Endodermal cell (in vitro differentiated cells): Measurements from ENCODE around the gene SLC16A4. TPM values are rescaled to one million over a fixed set of nuclear protein-coding genes. Genes with fewer than 3 reads are reported as not detected.

Experiments used
- DNase-seq: peaks from one replicate; pipeline ENCODE4 v3.0.0-alpha.2; 2017
- H3K27ac ChIP-seq: 2 replicates; pipeline ENCODE4 v1.5.1; 2013; ENCODE audit warnings: mild to moderate bottlenecking, low read depth, low read length, moderate library complexity
- H3K27me3 ChIP-seq: 2 replicates; pipeline ENCODE4 v1.6.1; 2013; ENCODE audit warnings: mild to moderate bottlenecking, low read length, moderate library complexity; ENCODE audit not compliant: insufficient read depth, control insufficient read depth, poor library complexity, severe bottlenecking
- H3K36me3 ChIP-seq: 2 replicates; pipeline ENCODE4 v1.7.0; 2013; ENCODE audit warnings: mild to moderate bottlenecking, low read length, moderate library complexity; ENCODE audit not compliant: control insufficient read depth, insufficient read depth
- H3K4me1 ChIP-seq: one replicate; pipeline ENCODE4 v1.7.0; 2013; ENCODE audit warnings: low read length; ENCODE audit not compliant: control insufficient read depth, insufficient read depth
- H3K4me3 ChIP-seq: 2 replicates; pipeline ENCODE4 v1.5.1; 2013; ENCODE audit warnings: mild to moderate bottlenecking, low read length, moderate library complexity
- H3K9ac ChIP-seq: 2 replicates; pipeline ENCODE4 v1.6.1; 2013; ENCODE audit warnings: mild to moderate bottlenecking, low read length, moderate library complexity; ENCODE audit not compliant: poor library complexity, severe bottlenecking; ENCODE audit errors: extremely low read depth
- H3K9me3 ChIP-seq: 2 replicates; pipeline ENCODE4 v1.6.1; 2013; ENCODE audit warnings: mild to moderate bottlenecking, low read length, moderate library complexity; ENCODE audit not compliant: control insufficient read depth
- H3K27ac Mint-ChIP-seq: 2 replicates; pipeline ENCODE4 v1.8.0; 2020; ENCODE audit warnings: mixed read lengths
- H3K27me3 Mint-ChIP-seq: 2 replicates; pipeline ENCODE4 v1.8.0; 2021; ENCODE audit warnings: mild to moderate bottlenecking, mixed read lengths; ENCODE audit not compliant: insufficient read depth
- H3K36me3 Mint-ChIP-seq: 2 replicates; pipeline ENCODE4 v1.8.0; 2020; ENCODE audit warnings: low read depth, mixed read lengths
- H3K4me1 Mint-ChIP-seq: 2 replicates; pipeline ENCODE4 v1.8.0; 2020; ENCODE audit warnings: mixed read lengths
- H3K4me3 Mint-ChIP-seq: 2 replicates; pipeline ENCODE4 v1.8.0; 2020; ENCODE audit warnings: mild to moderate bottlenecking, moderate library complexity, mixed read lengths
- H3K9me3 Mint-ChIP-seq: 2 replicates; pipeline ENCODE4 v1.8.0; 2020; ENCODE audit warnings: mild to moderate bottlenecking, mixed read lengths
- whole genome bisulfite sequencing, 2 experiments: methylation state at CpG; one replicate each; pipeline versions ENCODE4 v1.1.5 to v1.1.7; 2013; ENCODE audit warnings: missing lambda C conversion rate in 2 of 2, mixed read lengths in 1 of 2; ENCODE audit not compliant: insufficient coverage in 1 of 2, insufficient read length in 1 of 2; 5-methylcytosine and 5-hydroxymethylcytosine counted together
- total RNA-seq, 2 donors: library from RNA; stranded (reverse); fragmentation: NEBNext Ultra II Directional in 1 of 2; extraction: Animal tissue kit (Norgen Biotek cat#: 25700) in 1 of 2; gene quantifications; 2 replicates in 1 of 2; 3 replicates in 1 of 2; pipeline ENCODE4 v1.2.1, GENCODE V29; 2021
- TF ChIP-seq, protein P1 (sequence below): fragments of 200-600 bp; sonication (generic); conservative IDR thresholded peaks from 2 replicates; pipeline ENCODE4 v1.5.0; 2021; ENCODE audit warnings: antibody characterized with exemption, mild to moderate bottlenecking

Gene SLC16A4
- total RNA-seq, 2 donors from 2014 or later, result 0.55 to 0.86 TPM

DNA sequence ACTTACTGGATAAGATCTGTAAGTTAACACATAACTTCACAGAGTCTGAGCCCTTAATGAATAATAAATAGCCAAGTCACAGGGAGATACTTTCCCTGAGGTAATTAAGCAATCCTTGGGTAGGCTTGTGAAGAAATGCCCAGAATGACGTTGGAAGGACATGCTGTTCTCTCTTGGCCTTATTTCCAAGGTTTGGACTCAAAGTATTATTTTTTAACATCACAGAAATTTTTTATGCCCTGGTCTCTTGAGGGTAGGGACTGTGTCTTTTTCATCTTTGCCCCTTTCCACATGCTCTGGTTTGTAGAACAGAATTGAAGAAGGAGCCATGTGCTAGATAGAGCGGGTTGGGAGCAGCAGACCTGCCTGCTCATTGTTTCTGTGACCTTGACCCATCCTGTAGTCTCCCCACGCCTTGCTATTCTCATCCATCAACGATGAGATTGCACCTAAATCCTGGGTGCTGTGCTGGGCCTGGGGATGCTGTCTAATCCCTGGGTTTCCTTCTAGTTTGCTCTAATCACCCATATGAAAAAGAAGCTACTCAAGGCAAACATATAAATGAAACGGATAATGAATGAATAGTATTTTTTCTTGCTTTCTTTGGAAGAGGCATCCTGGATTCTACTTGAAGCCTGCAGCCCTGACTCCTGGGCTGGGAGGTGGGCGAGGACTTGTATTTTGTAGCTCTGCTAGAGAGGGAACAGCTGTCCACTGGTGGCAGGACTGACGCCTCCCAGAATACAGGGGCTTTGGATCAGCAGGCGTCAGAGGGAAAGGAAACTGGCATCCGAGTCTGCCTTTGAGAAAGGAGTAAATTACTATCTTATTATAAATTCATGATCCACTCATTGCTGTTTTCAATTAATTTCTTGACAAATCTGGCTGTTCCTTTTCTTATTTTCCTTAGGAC is 34.1 kb upstream of the SLC16A4 start:
- peaks cover 9% of the 10 kb centered on the region for H3K9me3 Mint-ChIP-seq
- H3K27ac ChIP-seq, result no peak overlapping the region
- TF ChIP-seq, protein P1, sequence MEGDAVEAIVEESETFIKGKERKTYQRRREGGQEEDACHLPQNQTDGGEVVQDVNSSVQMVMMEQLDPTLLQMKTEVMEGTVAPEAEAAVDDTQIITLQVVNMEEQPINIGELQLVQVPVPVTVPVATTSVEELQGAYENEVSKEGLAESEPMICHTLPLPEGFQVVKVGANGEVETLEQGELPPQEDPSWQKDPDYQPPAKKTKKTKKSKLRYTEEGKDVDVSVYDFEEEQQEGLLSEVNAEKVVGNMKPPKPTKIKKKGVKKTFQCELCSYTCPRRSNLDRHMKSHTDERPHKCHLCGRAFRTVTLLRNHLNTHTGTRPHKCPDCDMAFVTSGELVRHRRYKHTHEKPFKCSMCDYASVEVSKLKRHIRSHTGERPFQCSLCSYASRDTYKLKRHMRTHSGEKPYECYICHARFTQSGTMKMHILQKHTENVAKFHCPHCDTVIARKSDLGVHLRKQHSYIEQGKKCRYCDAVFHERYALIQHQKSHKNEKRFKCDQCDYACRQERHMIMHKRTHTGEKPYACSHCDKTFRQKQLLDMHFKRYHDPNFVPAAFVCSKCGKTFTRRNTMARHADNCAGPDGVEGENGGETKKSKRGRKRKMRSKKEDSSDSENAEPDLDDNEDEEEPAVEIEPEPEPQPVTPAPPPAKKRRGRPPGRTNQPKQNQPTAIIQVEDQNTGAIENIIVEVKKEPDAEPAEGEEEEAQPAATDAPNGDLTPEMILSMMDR, result no peak
- no peak overlapping the region for H3K4me3 Mint-ChIP-seq
- H3K36me3 Mint-ChIP-seq, result peaks cover 2% of the 10 kb centered on the region
- no peak overlapping the region for H3K27ac Mint-ChIP-seq
- H3K9me3 ChIP-seq, result peaks cover 14% of the 10 kb centered on the region
- H3K27me3 Mint-ChIP-seq, result no peaks in the 10 kb centered on the region
- H3K9ac ChIP-seq, result no peak overlapping the region
- no peaks in the 10 kb centered on the region for H3K4me1 ChIP-seq
- no peaks in the 10 kb centered on the region for H3K36me3 ChIP-seq
- H3K4me1 Mint-ChIP-seq, result no peaks in the 10 kb centered on the region
- H3K4me3 ChIP-seq, result no peak overlapping the region
- no peaks in the 10 kb centered on the region for H3K27me3 ChIP-seq
- no peak for DNase-seq
- 79 to 86% methylated on average over 5 to 9 of the region's 9 CpGs for WGBS, 2 experiments

GRCh38 chr1:110420874-110421793 is 30.3 kb upstream of the SLC16A4 start:
- WGBS, 2 experiments, result 84 to 100% methylated on average over 1 to 2 of the region's 2 CpGs
- H3K36me3 Mint-ChIP-seq, result peaks cover 2% of the 10 kb centered on the region
- H3K4me1 ChIP-seq, result no peaks in the 10 kb centered on the region
- no peak for DNase-seq
- H3K4me3 Mint-ChIP-seq, result no peak overlapping the region
- H3K27ac ChIP-seq, result no peak overlapping the region
- no peak overlapping the region for H3K9ac ChIP-seq
- peaks cover 9% of the 10 kb centered on the region for H3K9me3 Mint-ChIP-seq
- no peaks in the 10 kb centered on the region for H3K36me3 ChIP-seq
- H3K27me3 ChIP-seq, result no peaks in the 10 kb centered on the region
- no peak overlapping the region for H3K4me3 ChIP-seq
- no peak overlapping the region for H3K27ac Mint-ChIP-seq
- H3K4me1 Mint-ChIP-seq, result peaks cover 7% of the 10 kb centered on the region
- TF ChIP-seq, protein P1, result no peak
- no peaks in the 10 kb centered on the region for H3K27me3 Mint-ChIP-seq
- peaks cover 14% of the 10 kb centered on the region for H3K9me3 ChIP-seq

DNA sequence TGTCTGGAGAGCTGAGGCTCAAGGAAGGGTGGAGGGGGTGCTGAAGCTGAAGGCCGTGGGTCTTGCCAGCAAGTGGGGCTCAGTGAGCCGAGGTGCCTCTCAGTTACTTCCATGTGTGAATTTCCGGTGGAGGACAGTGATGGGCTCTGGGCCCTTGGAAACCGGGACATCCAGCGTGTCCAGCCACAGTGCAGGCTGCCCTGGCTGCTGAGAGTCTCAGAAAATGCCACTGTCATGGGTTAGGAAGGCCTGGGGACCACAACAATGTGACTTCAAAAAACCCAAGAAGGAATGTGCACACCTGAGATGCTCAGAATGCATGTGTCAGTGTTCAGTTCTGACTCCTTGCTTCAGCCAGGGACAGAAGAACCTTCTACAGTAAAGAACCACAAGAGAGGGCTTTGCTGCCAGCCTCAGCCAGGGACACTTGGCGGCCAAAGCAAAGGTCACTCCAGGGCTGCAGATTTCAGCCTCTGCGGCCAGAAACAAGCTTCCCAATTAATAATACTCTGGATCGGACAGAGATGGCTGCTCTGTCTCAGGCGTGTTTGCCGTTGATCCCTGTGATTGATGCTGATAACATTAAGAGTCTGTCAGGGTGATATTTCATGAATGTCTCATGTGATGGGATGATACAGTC is 29.3 kb upstream of the SLC16A4 start:
- no peak overlapping the region for H3K27ac ChIP-seq
- H3K4me3 Mint-ChIP-seq, result no peak overlapping the region

More for the DNA sequence above, 29.3 kb upstream of the SLC16A4 start:
- TF ChIP-seq, protein P1, result no peak
- H3K27ac Mint-ChIP-seq, result no peak overlapping the region
- Histone ChIP-seq H3K9ac (no peak overlapping the region), H3K27me3 (no peaks in the 10 kb centered on the region), H3K4me1 (no peaks in the 10 kb centered on the region), H3K36me3 (no peaks in the 10 kb centered on the region), H3K9me3 (peaks cover 14% of the 10 kb centered on the region), H3K4me3 (no peak overlapping the region)
- H3K9me3 Mint-ChIP-seq, result peaks cover 9% of the 10 kb centered on the region
- DNase-seq, result no peak
- H3K4me1 Mint-ChIP-seq, result peaks cover 7% of the 10 kb centered on the region
- 93 to 95% methylated on average over 9 to 10 of the region's 10 CpGs for WGBS, 2 experiments
- H3K36me3 Mint-ChIP-seq, result peaks cover 2% of the 10 kb centered on the region
- no peaks in the 10 kb centered on the region for H3K27me3 Mint-ChIP-seq
